ENCODE data around the gene PKP3. TPM values are rescaled to one million over a fixed set of nuclear protein-coding genes. Genes with fewer than 3 reads are reported as not detected.
"Not testable (repeated sequence)": the region's sequence is repeated elsewhere in the genome, so short reads cannot be mapped to it uniquely, and the experiment has no call there.

PKP3 gene
- total RNA-seq, 2 donors from 2014 or later = 0.52 to 0.68 TPM

- ATAC-seq (no peak), DNase-seq (no peak)
- intact Hi-C loops (cut with DNase I) = loop anchor here in 1 of 2 donors (2.0 kb wide), 1 partner anchor 33 kb away; no protein-coding TSS in a partner anchor
These were observed 22.2 kb downstream of the PKP3 start for GRCh38 chr11:416051-416756.

GRCh38 chr11:416757-417621 lies 23.0 kb downstream of the PKP3 start:
- ATAC-seq = peak; percentile 68 to 69
- DNase-seq = peak; percentile 69
- intact Hi-C loops (cut with DNase I) = loop anchor here in 1 of 2 donors (2.0 kb wide), 1 partner anchor 32 kb away; no protein-coding TSS in a partner anchor

GRCh38 chr11:417652-418342 lies 23.8 kb downstream of the PKP3 start:
- ATAC-seq = no peak
- intact Hi-C loops (cut with DNase I) = loop anchor here in 1 of 2 donors (2.0 kb wide), 1 partner anchor 31 kb away; no protein-coding TSS in a partner anchor
- peak; percentile 24 for DNase-seq

- intact Hi-C loops (cut with DNase I) = no loop called here
- ATAC-seq (no peak), DNase-seq (peak; percentile 16)
These were observed 24.6 kb downstream of the PKP3 start for GRCh38 chr11:418343-419247.

- DNase-seq (peak; percentile 20), ATAC-seq (no peak)
- intact Hi-C loops (cut with DNase I) = no loop called here
These were observed 25.4 kb downstream of the PKP3 start for GRCh38 chr11:419248-420005.

GRCh38 chr11:420054-420910 lies 26.3 kb downstream of the PKP3 start:
- DNase-seq = peak; percentile 18
- intact Hi-C loops (cut with DNase I) = no loop called here
- no peak for ATAC-seq

GRCh38 chr11:420911-421321 lies 26.9 kb downstream of the PKP3 start:
- intact Hi-C loops (cut with DNase I) = no loop called here
- peak; percentile 17 for DNase-seq

GRCh38 chr11:422249-422656 lies 28.2 kb downstream of the PKP3 start:
- ATAC-seq = no peak
- peak; percentile 7 for DNase-seq
- intact Hi-C loops (cut with DNase I) = no loop called here

More at GRCh38 chr11:420911-421321, 26.9 kb downstream of the PKP3 start:
- no peak for ATAC-seq

GRCh38 chr11:424232-424631 lies 30.2 kb downstream of the PKP3 start:
- no peak for ATAC-seq
- intact Hi-C loops (cut with DNase I) = no loop called here
- no peak for DNase-seq

- DNase-seq; intact Hi-C loops (cut with DNase I); ATAC-seq: not testable (repeated sequence)
These were observed 30.8 kb downstream of the PKP3 start for GRCh38 chr11:424766-425165.

- intact Hi-C loops (cut with DNase I) = no loop called here
- DNase-seq (no peak), ATAC-seq (no peak)
These were observed 31.3 kb downstream of the PKP3 start for GRCh38 chr11:425301-425700.

GRCh38 chr11:426851-427250 lies 32.8 kb downstream of the PKP3 start:
- intact Hi-C loops (cut with DNase I) = no loop called here
- peak; percentile 19 for DNase-seq

GRCh38 chr11:428295-428694 lies 34.3 kb downstream of the PKP3 start:
- intact Hi-C loops (cut with DNase I) = no loop called here
- peak; percentile 10 for DNase-seq
- ATAC-seq = no peak

More at GRCh38 chr11:426851-427250, 32.8 kb downstream of the PKP3 start:
- ATAC-seq = no peak

GRCh38 chr11:429391-429790 lies 35.4 kb downstream of the PKP3 start:
- no peak for ATAC-seq
- intact Hi-C loops (cut with DNase I) = no loop called here
- DNase-seq = peak; percentile 15

- DNase-seq = peak; percentile 13
- no peak for ATAC-seq
- intact Hi-C loops (cut with DNase I) = no loop called here
These were observed 36.0 kb downstream of the PKP3 start for GRCh38 chr11:429931-430456.

GRCh38 chr11:431921-432320 lies 37.9 kb downstream of the PKP3 start:
- intact Hi-C loops (cut with DNase I) = no loop called here
- ATAC-seq (no peak), DNase-seq (peak; percentile 7)
